Measurements from ENCODE around the gene FHL1. TPM values are rescaled to one million over a fixed set of nuclear protein-coding genes. Genes with fewer than 3 reads are reported as not detected.
"Not testable (repeated sequence)": the region's sequence is repeated elsewhere in the genome, so short reads cannot be mapped to it uniquely, and the experiment has no call there.

Gene FHL1
- 100 to 1,000 TPM in 2 of 4 donors, 10 to 100 TPM in 2; 85.9 to 140 (median 107) TPM for total RNA-seq

- peak; percentile 28 to 92 for DNase-seq (ENCODE audit: low spot score in 2 of 2)
- H3K4me3 ChIP-seq (ENCODE audit: low read depth, poor library complexity, severe bottlenecking), result peak within 1 kb of the TSS; percentile 52
- WGBS, 2 donors, result 45% methylated on average over 56 of the region's 84 CpGs; no CpG with 5 or more reads in 1 of the 2 donors
- intact Hi-C loops (cut with DNase I; ENCODE audit: low total_unique reads), result no loop called here
- TF ChIP-seq POLR2A (IDR thresholded peaks at IDR 0.05) (no peak), CTCF (IDR thresholded peaks at IDR 0.05) (no peak)
Measured at GRCh38 chrX:136147315-136147901, at the start of gene FHL1. Gene FHL1 (plus strand): TSS chrX:136147533.

- TF ChIP-seq CTCF (IDR thresholded peaks at IDR 0.05) (no peak), POLR2A (IDR thresholded peaks at IDR 0.05) (no peak)
- DNase-seq (ENCODE audit: low spot score in 2 of 2), result no peak
- no peak overlapping the region for H3K4me3 ChIP-seq (ENCODE audit: low read depth, poor library complexity, severe bottlenecking)
- WGBS, 2 donors, result 87 to 93% methylated on average over 44 of the region's 44 CpGs
- intact Hi-C loops (cut with DNase I; ENCODE audit: low total_unique reads), result no loop called here
Measured at GRCh38 chrX:136097871-136098805, 49.2 kb upstream of the FHL1 start.

- intact Hi-C loops (cut with DNase I; ENCODE audit: low total_unique reads), result no loop called here
- H3K4me3 ChIP-seq (ENCODE audit: low read depth, poor library complexity, severe bottlenecking), result no peak overlapping the region
- no peak for DNase-seq (ENCODE audit: low spot score in 2 of 2)
- WGBS, 2 donors, result 54 to 77% methylated on average over 1 of the region's 1 CpG
- no peak for TF ChIP-seq POLR2A (IDR thresholded peaks at IDR 0.05)
Measured at GRCh38 chrX:136104936-136105335, 42.4 kb upstream of the FHL1 start.

- intact Hi-C loops (cut with DNase I; ENCODE audit: low total_unique reads), result no loop called here
- WGBS, 2 donors, result 74 to 86% methylated on average over 11 of the region's 11 CpGs
- H3K4me3 ChIP-seq (ENCODE audit: low read depth, poor library complexity, severe bottlenecking), result no peak overlapping the region
- DNase-seq (ENCODE audit: low spot score in 2 of 2), result no peak
- no peak for TF ChIP-seq CTCF (IDR thresholded peaks at IDR 0.05)
- TF ChIP-seq POLR2A (IDR thresholded peaks at IDR 0.05), result no peak
Measured at GRCh38 chrX:136106920-136107528, 40.3 kb upstream of the FHL1 start.

GRCh38 chrX:136108905-136109304, 38.4 kb upstream of the FHL1 start:
- DNase-seq (ENCODE audit: low spot score in 2 of 2); intact Hi-C loops (cut with DNase I; ENCODE audit: low total_unique reads); H3K4me3 ChIP-seq (ENCODE audit: low read depth, poor library complexity, severe bottlenecking): not testable (repeated sequence)
- 77 to 100% methylated on average over 1 of the region's 1 CpG for WGBS, 2 donors

- H3K4me3 ChIP-seq (ENCODE audit: low read depth, poor library complexity, severe bottlenecking), result no peak overlapping the region
- intact Hi-C loops (cut with DNase I; ENCODE audit: low total_unique reads), result no loop called here
- 0% methylated on average over 1 of the region's 1 CpG for WGBS, 2 donors
- no peak for TF ChIP-seq CTCF (IDR thresholded peaks at IDR 0.05)
- TF ChIP-seq POLR2A (IDR thresholded peaks at IDR 0.05), result no peak
- DNase-seq (ENCODE audit: low spot score in 2 of 2), result no peak
Measured at GRCh38 chrX:136112286-136112685, 35.0 kb upstream of the FHL1 start.

Measured in lower leg skin (tissue), 4 donors.